ENCODE measurements around the gene AGAP5.
"Not testable (repeated sequence)": the region's sequence is repeated elsewhere in the genome, so short reads cannot be mapped to it uniquely, and the experiment has no call there.

The AGAP5 gene

DNA sequence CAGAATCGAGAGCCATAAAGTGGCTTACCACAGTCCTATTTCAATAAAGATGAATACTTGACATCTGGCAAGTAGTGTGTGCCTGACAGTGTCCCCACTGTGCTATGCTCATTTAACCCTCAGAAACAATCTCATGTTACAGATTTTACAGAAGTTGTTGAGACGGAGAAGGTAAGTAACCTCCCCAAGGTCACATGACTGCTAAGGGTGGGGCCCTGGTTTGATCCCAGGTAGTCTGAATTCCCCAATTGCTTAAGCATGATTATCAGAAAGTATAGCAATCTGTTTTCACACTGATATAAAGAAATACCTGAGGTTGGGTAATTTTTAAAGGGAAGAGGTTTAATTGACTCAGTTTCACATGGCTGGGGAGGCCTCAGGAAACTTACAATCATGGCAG lies 910 bp upstream of the AGAP5 start:
- not testable (repeated sequence) for H3K27me3 ChIP-seq (ENCODE audit: insufficient read depth, low read length); H3K36me3 ChIP-seq (ENCODE audit: insufficient read depth, low read length)

DNA sequence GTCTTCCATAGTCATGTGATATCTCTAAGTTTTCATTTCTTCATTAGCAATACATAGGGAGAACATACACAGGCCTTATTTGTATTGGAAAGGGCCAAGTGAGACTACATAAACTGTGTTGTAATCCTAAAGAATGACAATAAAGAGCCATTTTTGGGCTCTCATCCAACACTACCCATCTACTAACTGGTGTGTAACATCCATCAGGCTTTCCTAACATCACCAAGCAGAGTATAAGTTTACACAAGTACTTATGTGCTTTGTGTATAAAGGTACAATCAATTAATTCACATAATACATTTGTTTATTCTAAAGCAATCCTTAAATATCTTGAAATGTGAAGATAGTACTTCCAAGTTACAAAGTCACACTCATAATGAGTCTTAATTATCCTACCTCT lies 2.6 kb downstream of the AGAP5 start:
- H2AFZ ChIP-seq (ENCODE audit: low read length); H3K4me3 ChIP-seq (ENCODE audit: low read depth, low read length, poor library complexity, severe bottlenecking); H4K20me1 ChIP-seq (ENCODE audit: insufficient read depth, low read length); H3K36me3 ChIP-seq (ENCODE audit: insufficient read depth, low read length); H3K9ac ChIP-seq (ENCODE audit: low read length); H3K9me2 ChIP-seq (ENCODE audit: low read depth, low read length); H3K27me3 ChIP-seq (ENCODE audit: insufficient read depth, low read length); H3F3A ChIP-seq (ENCODE audit: insufficient read depth, low read length); H3K27ac ChIP-seq (ENCODE audit: low read depth, low read length, poor library complexity, severe bottlenecking); H3K4me2 ChIP-seq (ENCODE audit: low read length); H3K79me2 ChIP-seq (ENCODE audit: insufficient read depth, low read length); H3K9me3 ChIP-seq (ENCODE audit: low read length); H3K4me1 ChIP-seq (ENCODE audit: insufficient read depth, low read length, severe bottlenecking): not testable (repeated sequence)

More for the DNA sequence above, 910 bp upstream of the AGAP5 start:
- not testable (repeated sequence) for H3K4me2 ChIP-seq (ENCODE audit: low read length); H3F3A ChIP-seq (ENCODE audit: insufficient read depth, low read length); H3K4me3 ChIP-seq (ENCODE audit: low read depth, low read length, poor library complexity, severe bottlenecking); H2AFZ ChIP-seq (ENCODE audit: low read length); H3K4me1 ChIP-seq (ENCODE audit: insufficient read depth, low read length, severe bottlenecking); H3K79me2 ChIP-seq (ENCODE audit: insufficient read depth, low read length); H3K9ac ChIP-seq (ENCODE audit: low read length); H3K27ac ChIP-seq (ENCODE audit: low read depth, low read length, poor library complexity, severe bottlenecking); H4K20me1 ChIP-seq (ENCODE audit: insufficient read depth, low read length); H3K9me3 ChIP-seq (ENCODE audit: low read length); H3K9me2 ChIP-seq (ENCODE audit: low read depth, low read length)

DNA sequence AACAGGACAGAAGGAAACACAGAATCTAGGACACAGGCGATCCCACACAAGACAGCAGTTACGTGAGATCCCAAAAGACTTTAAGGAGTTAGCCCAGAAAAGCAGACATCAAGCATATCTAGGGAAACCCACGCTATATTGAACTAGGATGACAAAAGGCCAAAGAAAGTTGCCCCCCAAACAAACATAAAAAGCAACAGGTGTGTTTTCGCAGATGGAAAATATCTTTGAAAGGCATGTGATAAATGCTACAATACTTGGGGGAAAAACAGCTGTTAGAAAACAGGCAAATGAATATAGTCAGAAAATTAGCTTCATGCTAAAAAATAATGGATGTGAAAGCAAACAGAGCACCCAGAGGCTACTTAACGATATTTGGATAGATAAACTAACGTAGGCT lies 7.2 kb downstream of the AGAP5 start:
- H2AFZ ChIP-seq (ENCODE audit: low read length); H3K9me3 ChIP-seq (ENCODE audit: low read length); H3K9me2 ChIP-seq (ENCODE audit: low read depth, low read length); H3K79me2 ChIP-seq (ENCODE audit: insufficient read depth, low read length); H4K20me1 ChIP-seq (ENCODE audit: insufficient read depth, low read length); H3K27me3 ChIP-seq (ENCODE audit: insufficient read depth, low read length); H3K4me3 ChIP-seq (ENCODE audit: low read depth, low read length, poor library complexity, severe bottlenecking); H3K36me3 ChIP-seq (ENCODE audit: insufficient read depth, low read length); H3F3A ChIP-seq (ENCODE audit: insufficient read depth, low read length); H3K4me2 ChIP-seq (ENCODE audit: low read length); H3K9ac ChIP-seq (ENCODE audit: low read length); H3K4me1 ChIP-seq (ENCODE audit: insufficient read depth, low read length, severe bottlenecking); H3K27ac ChIP-seq (ENCODE audit: low read depth, low read length, poor library complexity, severe bottlenecking): not testable (repeated sequence)

DNA sequence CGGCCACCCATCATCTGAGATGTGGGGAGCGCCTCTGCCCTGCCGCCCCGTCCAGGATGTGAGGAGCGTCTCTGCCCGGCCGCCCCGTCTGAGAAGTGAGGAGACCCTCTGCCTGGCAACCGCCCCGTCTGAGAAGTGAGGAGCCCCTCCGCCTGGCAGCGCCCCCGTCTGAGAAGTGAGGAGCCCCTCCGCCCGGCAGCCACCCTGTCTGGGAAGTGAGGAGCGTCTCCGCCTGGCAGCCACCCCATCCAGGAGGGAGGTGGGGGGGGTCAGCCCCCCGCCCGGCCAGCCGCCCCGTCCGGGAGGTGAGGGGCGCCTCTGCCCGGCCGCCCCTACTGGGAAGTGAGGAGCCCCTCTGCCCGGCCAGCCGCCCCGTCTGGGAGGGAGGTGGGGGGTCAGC lies 8.3 kb downstream of the AGAP5 start:
- not testable (repeated sequence) for H3K36me3 ChIP-seq (ENCODE audit: insufficient read depth, low read length); H3K79me2 ChIP-seq (ENCODE audit: insufficient read depth, low read length); H3K9me3 ChIP-seq (ENCODE audit: low read length); H3K4me1 ChIP-seq (ENCODE audit: insufficient read depth, low read length, severe bottlenecking); H3K27me3 ChIP-seq (ENCODE audit: insufficient read depth, low read length); H3K9me2 ChIP-seq (ENCODE audit: low read depth, low read length); H3K27ac ChIP-seq (ENCODE audit: low read depth, low read length, poor library complexity, severe bottlenecking); H2AFZ ChIP-seq (ENCODE audit: low read length); H3K4me2 ChIP-seq (ENCODE audit: low read length); H3F3A ChIP-seq (ENCODE audit: insufficient read depth, low read length); H3K4me3 ChIP-seq (ENCODE audit: low read depth, low read length, poor library complexity, severe bottlenecking); H4K20me1 ChIP-seq (ENCODE audit: insufficient read depth, low read length); H3K9ac ChIP-seq (ENCODE audit: low read length)

DNA sequence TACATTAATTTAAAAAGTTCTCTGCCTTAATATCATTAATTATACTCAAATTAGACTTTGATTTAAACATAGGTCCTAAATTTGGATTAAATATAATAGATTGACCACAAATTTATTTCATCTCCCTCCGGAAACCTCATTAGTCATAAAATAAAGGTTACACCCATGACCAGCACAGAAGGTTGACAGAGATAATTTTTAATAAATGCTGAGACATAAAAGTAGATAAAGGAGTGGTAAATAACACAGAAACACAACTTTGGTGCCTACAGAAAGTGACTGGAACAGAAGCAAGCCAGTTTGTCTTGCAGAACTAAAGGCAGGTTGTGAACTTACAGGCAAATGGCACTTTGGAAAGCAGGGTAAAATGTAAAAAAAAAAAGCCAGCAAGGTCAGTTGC lies 10.3 kb downstream of the AGAP5 start:
- H3K4me3 ChIP-seq (ENCODE audit: low read depth, low read length, poor library complexity, severe bottlenecking); H3K79me2 ChIP-seq (ENCODE audit: insufficient read depth, low read length); H3K9me3 ChIP-seq (ENCODE audit: low read length); H4K20me1 ChIP-seq (ENCODE audit: insufficient read depth, low read length); H3K36me3 ChIP-seq (ENCODE audit: insufficient read depth, low read length); H2AFZ ChIP-seq (ENCODE audit: low read length); H3K27ac ChIP-seq (ENCODE audit: low read depth, low read length, poor library complexity, severe bottlenecking); H3K9ac ChIP-seq (ENCODE audit: low read length); H3F3A ChIP-seq (ENCODE audit: insufficient read depth, low read length); H3K27me3 ChIP-seq (ENCODE audit: insufficient read depth, low read length); H3K9me2 ChIP-seq (ENCODE audit: low read depth, low read length); H3K4me2 ChIP-seq (ENCODE audit: low read length); H3K4me1 ChIP-seq (ENCODE audit: insufficient read depth, low read length, severe bottlenecking): not testable (repeated sequence)

DNA sequence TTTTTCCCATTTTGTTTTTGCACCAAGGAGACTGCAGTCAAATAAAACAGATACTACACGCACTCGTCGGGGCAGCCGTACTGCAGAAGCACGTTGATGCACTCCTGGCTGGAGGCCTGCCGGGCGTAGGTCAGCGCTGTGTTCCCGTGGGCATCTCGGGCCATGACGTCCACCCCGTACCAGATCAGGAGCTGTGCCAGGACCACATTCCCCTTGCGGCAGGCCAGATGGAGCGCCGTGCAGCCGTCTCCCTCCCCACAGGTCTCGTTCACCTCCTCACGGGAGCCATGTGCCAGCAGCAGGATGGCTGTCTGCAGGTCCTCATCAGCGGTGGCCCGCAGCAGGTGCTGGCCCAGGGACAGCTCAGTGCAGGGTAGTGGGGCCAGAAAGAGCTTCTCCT lies 23.4 kb downstream of the AGAP5 start:
- H3F3A ChIP-seq (ENCODE audit: insufficient read depth, low read length); H3K4me2 ChIP-seq (ENCODE audit: low read length); H3K36me3 ChIP-seq (ENCODE audit: insufficient read depth, low read length); H3K9me3 ChIP-seq (ENCODE audit: low read length); H3K4me3 ChIP-seq (ENCODE audit: low read depth, low read length, poor library complexity, severe bottlenecking); H4K20me1 ChIP-seq (ENCODE audit: insufficient read depth, low read length); H3K4me1 ChIP-seq (ENCODE audit: insufficient read depth, low read length, severe bottlenecking); H2AFZ ChIP-seq (ENCODE audit: low read length); H3K27me3 ChIP-seq (ENCODE audit: insufficient read depth, low read length); H3K9me2 ChIP-seq (ENCODE audit: low read depth, low read length); H3K9ac ChIP-seq (ENCODE audit: low read length); H3K27ac ChIP-seq (ENCODE audit: low read depth, low read length, poor library complexity, severe bottlenecking); H3K79me2 ChIP-seq (ENCODE audit: insufficient read depth, low read length): not testable (repeated sequence)

DNA sequence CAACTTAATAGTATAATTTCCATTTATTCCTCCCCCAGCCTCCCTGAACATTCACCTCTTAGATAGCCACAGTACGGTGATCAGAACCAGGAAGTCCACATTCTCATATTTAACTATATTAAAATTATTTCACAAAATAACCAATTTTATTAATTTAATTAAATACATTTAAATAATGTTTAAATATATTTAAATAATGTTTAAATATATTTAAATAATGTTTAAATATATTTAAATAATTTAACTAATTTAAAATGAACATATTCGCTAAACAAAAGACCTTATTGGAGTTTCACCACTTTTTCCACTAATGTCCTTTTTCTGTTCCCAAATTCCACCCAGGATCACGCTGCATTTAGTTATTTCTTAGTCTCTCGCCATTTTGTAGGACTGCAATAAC lies 29.5 kb downstream of the AGAP5 start:
- not testable (repeated sequence) for H3K27ac ChIP-seq (ENCODE audit: low read depth, low read length, poor library complexity, severe bottlenecking); H4K20me1 ChIP-seq (ENCODE audit: insufficient read depth, low read length); H3K27me3 ChIP-seq (ENCODE audit: insufficient read depth, low read length)

DNA sequence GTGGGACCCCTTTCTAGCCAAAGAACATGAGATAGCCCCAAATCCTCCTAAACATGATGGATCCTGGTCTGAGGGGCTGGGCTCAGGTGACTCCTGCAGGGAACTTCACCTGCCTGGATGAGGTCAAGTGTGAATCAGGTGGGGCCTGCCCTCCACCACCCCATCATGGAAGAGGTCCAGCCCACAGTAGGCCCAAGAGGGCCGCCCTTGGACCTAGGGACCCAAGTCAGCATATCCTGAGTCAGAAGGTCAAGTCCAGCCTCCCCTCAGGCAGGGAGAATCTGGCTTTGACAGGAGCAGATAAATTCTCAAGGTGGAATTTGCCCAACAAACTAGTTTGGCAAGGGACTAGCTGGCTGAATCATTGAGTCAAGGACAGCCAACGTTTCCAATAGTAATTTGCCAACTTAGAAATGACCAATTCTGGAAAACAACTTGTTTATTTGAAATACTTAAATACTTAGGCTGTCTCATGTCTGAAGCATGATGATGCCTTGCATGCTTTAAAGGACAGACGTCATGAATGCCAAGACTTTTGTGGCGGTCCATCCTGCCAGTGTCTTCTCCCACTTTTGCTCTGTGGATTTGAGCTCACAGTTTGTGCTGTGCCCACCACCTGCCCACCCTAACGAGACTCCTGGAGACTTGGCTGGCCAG lies 31.6 kb downstream of the AGAP5 start:
- H3K4me2 ChIP-seq (ENCODE audit: low read length); H3F3A ChIP-seq (ENCODE audit: insufficient read depth, low read length); H3K27ac ChIP-seq (ENCODE audit: low read depth, low read length, poor library complexity, severe bottlenecking); H3K9me3 ChIP-seq (ENCODE audit: low read length); H3K9ac ChIP-seq (ENCODE audit: low read length); H3K27me3 ChIP-seq (ENCODE audit: insufficient read depth, low read length); H3K9me2 ChIP-seq (ENCODE audit: low read depth, low read length); H3K79me2 ChIP-seq (ENCODE audit: insufficient read depth, low read length); H3K4me3 ChIP-seq (ENCODE audit: low read depth, low read length, poor library complexity, severe bottlenecking); H3K4me1 ChIP-seq (ENCODE audit: insufficient read depth, low read length, severe bottlenecking); H4K20me1 ChIP-seq (ENCODE audit: insufficient read depth, low read length); H3K36me3 ChIP-seq (ENCODE audit: insufficient read depth, low read length); H2AFZ ChIP-seq (ENCODE audit: low read length): not testable (repeated sequence)

More for the DNA sequence above, 29.5 kb downstream of the AGAP5 start:
- not testable (repeated sequence) for H2AFZ ChIP-seq (ENCODE audit: low read length); H3K36me3 ChIP-seq (ENCODE audit: insufficient read depth, low read length); H3K9me3 ChIP-seq (ENCODE audit: low read length); H3K79me2 ChIP-seq (ENCODE audit: insufficient read depth, low read length); H3K4me1 ChIP-seq (ENCODE audit: insufficient read depth, low read length, severe bottlenecking); H3K9me2 ChIP-seq (ENCODE audit: low read depth, low read length); H3F3A ChIP-seq (ENCODE audit: insufficient read depth, low read length); H3K4me3 ChIP-seq (ENCODE audit: low read depth, low read length, poor library complexity, severe bottlenecking); H3K9ac ChIP-seq (ENCODE audit: low read length); H3K4me2 ChIP-seq (ENCODE audit: low read length)
